HEK293 (cell line): ENCODE measurements around the gene EEF1AKMT4.
A peak's percentile ranks its signal among the peaks of the same experiment; 100 is the strongest.

Source experiments
- CTCF ChIA-PET: fragments of 350-600 bp; formaldehyde crosslinking; extraction: SDS; loops from one replicate; lab custom pipeline; 2021; ENCODE audit warnings: antibody characterized with exemption; lab: Yijun Ruan, JAX
- POLR2A ChIA-PET: fragments of 300-600 bp; formaldehyde crosslinking; extraction: SDS; loops from one replicate; lab custom pipeline; 2020; ENCODE audit warnings: antibody characterized with exemption, inconsistent platforms; lab: Yijun Ruan, JAX
- H3K27ac ChIP-seq: fragments of 200-500 bp; sonication (Bioruptor generic); 2 replicates; pipeline ENCODE4 v1.5.1; 2014; ENCODE audit warnings: low read depth, low read length, control low read depth, inconsistent platforms; ENCODE audit errors: extremely low read depth
- H3K36me3 ChIP-seq, 2 experiments: fragments of 200-500 bp in 1 of 2; sonication (Bioruptor generic) in 1 of 2; 1 replicate in 1 of 2; 2 replicates in 1 of 2; pipeline ENCODE4 v1.5.1; 2014 to 2017; ENCODE audit warnings: inconsistent platforms in 2 of 2, low read length in 2 of 2; ENCODE audit not compliant: control insufficient read depth in 2 of 2, insufficient read depth in 1 of 2
- H3K4me1 ChIP-seq: fragments of 200-500 bp; sonication (Bioruptor generic); 2 replicates; pipeline ENCODE4 v1.5.1; 2014; ENCODE audit warnings: mild to moderate bottlenecking, low read length, inconsistent platforms; ENCODE audit not compliant: control insufficient read depth, insufficient read depth
- H3K4me3 ChIP-seq: 2 replicates; pipeline ENCODE4 v1.5.1; 2011; ENCODE audit warnings: low read depth, mild to moderate bottlenecking, control low read depth, low read length, moderate library complexity
- H3K9me3 ChIP-seq: fragments of 200-500 bp; sonication (Bioruptor generic); 2 replicates; pipeline ENCODE4 v1.5.1; 2014; ENCODE audit warnings: low read depth, low read length, inconsistent platforms; ENCODE audit not compliant: control insufficient read depth, insufficient read depth
- GFI1B ChIP-seq: fragments of 450-650 bp; formaldehyde crosslinking; IDR thresholded peaks from 2 replicates; pipeline ENCODE4 v1.5.1; 2016; ENCODE audit warnings: missing biosample characterization, missing genetic modification characterization
- GLIS1 ChIP-seq: fragments of 450-650 bp; formaldehyde crosslinking; IDR thresholded peaks from 2 replicates; pipeline ENCODE4 v1.5.1; 2016; ENCODE audit warnings: missing biosample characterization, missing genetic modification characterization
- GLIS2 ChIP-seq: fragments of 450-650 bp; formaldehyde crosslinking; IDR thresholded peaks from 2 replicates; pipeline ENCODE4 v1.5.1; 2016; ENCODE audit warnings: missing biosample characterization, missing genetic modification characterization
- RBAK ChIP-seq: fragments of 450-650 bp; formaldehyde crosslinking; IDR thresholded peaks from 2 replicates; pipeline ENCODE4 v1.5.1; 2016; ENCODE audit warnings: missing biosample characterization, missing genetic modification characterization
- ZBTB48 ChIP-seq: fragments of 450-650 bp; formaldehyde crosslinking; IDR thresholded peaks from 2 replicates; pipeline ENCODE4 v1.5.1; 2016; ENCODE audit warnings: missing biosample characterization, missing genetic modification characterization
- ZBTB8A ChIP-seq: fragments of 450-650 bp; formaldehyde crosslinking; IDR thresholded peaks from 2 replicates; pipeline ENCODE4 v1.5.1; 2016; ENCODE audit warnings: missing biosample characterization, missing genetic modification characterization
- ZEB2 ChIP-seq: fragments of 450-650 bp; formaldehyde crosslinking; IDR thresholded peaks from 2 replicates; pipeline ENCODE4 v1.5.1; 2016; ENCODE audit warnings: missing biosample characterization, missing genetic modification characterization
- ZFP41 ChIP-seq: fragments of 450-650 bp; formaldehyde crosslinking; IDR thresholded peaks from 2 replicates; pipeline ENCODE4 v1.5.1; 2016; ENCODE audit warnings: missing biosample characterization, missing genetic modification characterization, borderline replicate concordance
- ZFP69B ChIP-seq: fragments of 450-650 bp; formaldehyde crosslinking; IDR thresholded peaks from 2 replicates; pipeline ENCODE4 v1.5.1; 2016; ENCODE audit warnings: missing biosample characterization, missing genetic modification characterization
- ZNF10 ChIP-seq: fragments of 450-650 bp; formaldehyde crosslinking; IDR thresholded peaks from 2 replicates; pipeline ENCODE4 v1.5.1; 2017; ENCODE audit warnings: missing biosample characterization, missing genetic modification characterization
- ZNF133 ChIP-seq: fragments of 450-650 bp; formaldehyde crosslinking; IDR thresholded peaks from 2 replicates; pipeline ENCODE4 v1.5.1; 2016; ENCODE audit warnings: missing biosample characterization, missing genetic modification characterization
- ZNF214 ChIP-seq: fragments of 450-650 bp; formaldehyde crosslinking; IDR thresholded peaks from 2 replicates; pipeline ENCODE4 v1.5.1; 2017; ENCODE audit warnings: missing biosample characterization, mild to moderate bottlenecking, missing genetic modification characterization, borderline replicate concordance
- ZNF341 ChIP-seq: fragments of 450-650 bp; formaldehyde crosslinking; IDR thresholded peaks from 2 replicates; pipeline ENCODE4; 2016; ENCODE audit warnings: low read depth, missing biosample characterization, missing genetic modification characterization
- ZNF391 ChIP-seq: fragments of 450-650 bp; formaldehyde crosslinking; IDR thresholded peaks from 2 replicates; pipeline ENCODE4 v1.5.1; 2016; ENCODE audit warnings: low read depth, missing biosample characterization, missing genetic modification characterization, borderline replicate concordance
- ZNF530 ChIP-seq: fragments of 450-650 bp; formaldehyde crosslinking; IDR thresholded peaks from 2 replicates; pipeline ENCODE4 v1.5.1; 2016; ENCODE audit warnings: low read depth, missing biosample characterization, missing genetic modification characterization
- ZNF561 ChIP-seq: fragments of 450-650 bp; IDR thresholded peaks from 2 replicates; pipeline ENCODE4 v1.5.1; 2018; ENCODE audit warnings: missing biosample characterization, missing genetic modification characterization, borderline replicate concordance
- ZNF658 ChIP-seq: fragments of 450-650 bp; formaldehyde crosslinking; IDR thresholded peaks from 2 replicates; pipeline ENCODE4; 2016; ENCODE audit warnings: missing biosample characterization, missing genetic modification characterization
- ZNF677 ChIP-seq: fragments of 450-650 bp; IDR thresholded peaks from 2 replicates; pipeline ENCODE4 v1.5.0; 2018; ENCODE audit warnings: missing biosample characterization, mild to moderate bottlenecking, missing genetic modification characterization, moderate library complexity
- ZSCAN16 ChIP-seq: fragments of 450-650 bp; formaldehyde crosslinking; IDR thresholded peaks from 2 replicates; pipeline ENCODE4 v1.5.1; 2016; ENCODE audit warnings: missing biosample characterization, missing genetic modification characterization
- TF ChIP-seq, protein P1 (sequence below): fragments of 450-650 bp; formaldehyde crosslinking; IDR thresholded peaks from 2 replicates; pipeline ENCODE4 v1.5.1; 2016; ENCODE audit warnings: missing biosample characterization, missing genetic modification characterization
- TF ChIP-seq, protein P2 (sequence below): fragments of 450-650 bp; formaldehyde crosslinking; IDR thresholded peaks from 2 replicates; pipeline ENCODE4 v1.5.1; 2016; ENCODE audit warnings: missing biosample characterization, missing genetic modification characterization

EEF1AKMT4 gene

DNA sequence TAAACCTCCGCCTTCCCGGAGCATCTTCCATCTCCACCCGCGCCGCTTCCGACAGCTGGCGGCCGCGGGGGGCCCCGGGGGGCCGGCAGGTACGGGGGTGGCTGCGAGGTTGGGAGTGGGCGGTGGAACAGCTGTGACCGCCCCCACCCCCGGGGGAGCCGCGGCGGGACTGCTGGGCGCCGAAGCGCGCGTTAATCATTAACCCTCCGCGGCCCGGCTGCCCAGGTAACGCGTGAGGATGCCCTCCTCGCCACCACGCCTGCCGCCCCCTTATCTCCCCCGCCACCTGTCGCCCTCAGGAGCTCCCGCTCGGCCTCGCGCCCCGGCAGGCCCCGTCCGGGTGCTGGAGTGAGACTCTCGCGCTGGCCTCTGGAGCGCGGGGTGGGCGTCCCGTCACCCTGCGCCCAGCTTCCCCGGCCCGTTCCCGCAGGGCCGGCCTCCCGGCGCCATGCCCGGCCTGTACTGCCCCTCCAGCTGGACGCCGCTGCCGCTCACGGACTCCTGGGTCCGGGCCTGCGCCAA lies 19.3 kb upstream of the EEF1AKMT4 start (continued):
- TF ChIP-seq ZNF133 (no peak), ZNF530 (tag by site-specific recombination) (no peak), ZNF10 (no peak), ZNF214 (tag by site-specific recombination) (no peak), ZNF561 (no peak), ZBTB48 (tag by site-specific recombination) (no peak), ZFP41 (no peak), ZNF677 (tag by site-specific recombination) (no peak), ZNF341 (tag by site-specific recombination) (peak; percentile 13; the same call in 1 of the 2 replicates), ZEB2 (tag by site-specific recombination) (0 out of 2 replicates have a peak, but pooled peaks have one; percentile 1), ZBTB8A (tag by site-specific recombination) (no peak)
- TF ChIP-seq, protein P1, sequence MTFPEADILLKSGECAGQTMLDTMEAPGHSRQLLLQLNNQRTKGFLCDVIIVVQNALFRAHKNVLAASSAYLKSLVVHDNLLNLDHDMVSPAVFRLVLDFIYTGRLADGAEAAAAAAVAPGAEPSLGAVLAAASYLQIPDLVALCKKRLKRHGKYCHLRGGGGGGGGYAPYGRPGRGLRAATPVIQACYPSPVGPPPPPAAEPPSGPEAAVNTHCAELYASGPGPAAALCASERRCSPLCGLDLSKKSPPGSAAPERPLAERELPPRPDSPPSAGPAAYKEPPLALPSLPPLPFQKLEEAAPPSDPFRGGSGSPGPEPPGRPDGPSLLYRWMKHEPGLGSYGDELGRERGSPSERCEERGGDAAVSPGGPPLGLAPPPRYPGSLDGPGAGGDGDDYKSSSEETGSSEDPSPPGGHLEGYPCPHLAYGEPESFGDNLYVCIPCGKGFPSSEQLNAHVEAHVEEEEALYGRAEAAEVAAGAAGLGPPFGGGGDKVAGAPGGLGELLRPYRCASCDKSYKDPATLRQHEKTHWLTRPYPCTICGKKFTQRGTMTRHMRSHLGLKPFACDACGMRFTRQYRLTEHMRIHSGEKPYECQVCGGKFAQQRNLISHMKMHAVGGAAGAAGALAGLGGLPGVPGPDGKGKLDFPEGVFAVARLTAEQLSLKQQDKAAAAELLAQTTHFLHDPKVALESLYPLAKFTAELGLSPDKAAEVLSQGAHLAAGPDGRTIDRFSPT (tag by site-specific recombination) = no peak

DNA sequence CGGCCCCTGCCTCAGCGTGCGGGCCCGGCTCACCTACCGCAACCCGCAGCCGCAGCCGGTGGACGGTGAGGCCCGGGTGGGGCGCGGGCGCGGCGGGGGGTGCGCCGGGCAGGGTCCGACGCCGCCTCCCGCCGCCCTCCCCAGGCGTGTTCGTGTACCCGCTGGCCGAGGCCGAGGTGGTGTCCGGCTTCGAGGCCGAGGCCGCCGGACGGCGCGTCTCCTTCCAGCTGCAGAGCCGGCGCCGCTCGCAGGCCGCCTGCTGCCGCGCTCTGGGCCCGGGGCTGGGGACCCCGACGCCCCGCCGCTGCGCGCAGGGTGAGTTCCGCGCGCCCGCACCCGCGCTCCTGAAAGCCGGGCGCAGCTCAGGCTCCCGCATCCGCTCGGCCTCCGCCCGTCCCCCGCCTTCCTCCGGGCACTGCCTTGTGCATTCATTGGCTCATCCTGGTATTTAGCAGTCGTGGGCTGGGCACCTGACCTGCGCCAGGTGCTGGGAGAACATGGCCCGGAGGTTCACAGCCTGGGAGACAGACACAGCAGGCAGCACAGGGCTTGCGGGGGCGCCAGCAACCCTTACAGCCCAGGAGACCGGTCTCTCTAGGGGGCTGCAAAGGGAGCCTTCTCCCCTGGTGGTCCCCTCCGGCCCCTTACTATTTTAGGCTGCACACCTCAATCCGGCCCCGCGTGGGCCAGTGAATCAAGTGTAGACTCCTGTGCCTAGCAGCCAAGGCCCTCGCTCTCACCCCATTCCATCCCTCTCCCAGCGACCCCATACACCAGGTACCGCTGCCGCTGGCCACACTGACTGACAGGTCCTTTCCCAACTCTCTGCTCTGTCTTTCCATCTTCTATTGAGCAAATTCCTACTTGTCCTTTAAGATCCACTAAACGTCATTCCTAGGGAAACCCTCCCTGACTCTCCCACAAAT lies 18.6 kb upstream of the EEF1AKMT4 start:
- peak overlapping the region; percentile 70 for H3K4me3 ChIP-seq
- no peaks in the 10 kb centered on the region for H3K9me3 ChIP-seq
- no peaks in the 10 kb centered on the region for H3K4me1 ChIP-seq
- no peaks in the 10 kb centered on the region for H3K36me3 ChIP-seq
- CTCF ChIA-PET = interaction anchor here (0.9 to 1.6 kb wide), 2 partner anchors 19 to 31 kb away, joined by 3 to 5 read pairs; partner anchors contain the start of gene CAMK2N2
- TF ChIP-seq, protein P2, sequence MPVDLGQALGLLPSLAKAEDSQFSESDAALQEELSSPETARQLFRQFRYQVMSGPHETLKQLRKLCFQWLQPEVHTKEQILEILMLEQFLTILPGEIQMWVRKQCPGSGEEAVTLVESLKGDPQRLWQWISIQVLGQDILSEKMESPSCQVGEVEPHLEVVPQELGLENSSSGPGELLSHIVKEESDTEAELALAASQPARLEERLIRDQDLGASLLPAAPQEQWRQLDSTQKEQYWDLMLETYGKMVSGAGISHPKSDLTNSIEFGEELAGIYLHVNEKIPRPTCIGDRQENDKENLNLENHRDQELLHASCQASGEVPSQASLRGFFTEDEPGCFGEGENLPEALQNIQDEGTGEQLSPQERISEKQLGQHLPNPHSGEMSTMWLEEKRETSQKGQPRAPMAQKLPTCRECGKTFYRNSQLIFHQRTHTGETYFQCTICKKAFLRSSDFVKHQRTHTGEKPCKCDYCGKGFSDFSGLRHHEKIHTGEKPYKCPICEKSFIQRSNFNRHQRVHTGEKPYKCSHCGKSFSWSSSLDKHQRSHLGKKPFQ = no peak
- TF ChIP-seq GLIS1 (tag by site-specific recombination) = 0 out of 2 replicates have a peak, but pooled peaks have one; percentile 7
- 0 out of 2 replicates have a peak, but pooled peaks have one; percentile 13 for TF ChIP-seq GLIS2 (tag by site-specific recombination)
- H3K27ac ChIP-seq = no peak overlapping the region
- POLR2A ChIA-PET = interaction anchor here (0.6 kb wide), 1 partner anchor 295 kb away, joined by 3 read pairs; no protein-coding TSS in a partner anchor

DNA sequence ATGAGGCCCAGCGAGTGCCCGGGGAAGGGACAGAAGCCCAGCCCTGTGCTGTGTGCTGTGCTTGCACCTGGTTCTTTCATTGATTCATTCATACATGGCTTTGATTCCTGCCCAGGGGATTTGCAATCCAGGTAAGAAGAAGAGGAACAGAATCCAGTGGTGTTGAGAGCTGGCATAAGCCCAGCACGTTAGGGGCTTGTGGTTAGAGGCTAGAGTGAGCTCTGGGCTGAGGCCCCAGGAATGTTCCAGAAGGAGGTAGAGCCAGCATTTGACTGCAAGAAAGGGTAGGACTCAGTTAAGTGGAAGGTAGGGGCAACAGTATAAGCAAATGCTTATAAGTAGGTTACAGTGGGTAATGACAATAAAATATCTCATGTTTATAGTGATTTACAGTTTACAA lies 17.8 kb upstream of the EEF1AKMT4 start:
- Histone ChIP-seq H3K4me1 (no peaks in the 10 kb centered on the region), H3K9me3 (no peaks in the 10 kb centered on the region), H3K27ac (no peak overlapping the region)
- TF ChIP-seq GFI1B (tag by site-specific recombination) = no peak
- TF ChIP-seq ZNF391 = no peak
- TF ChIP-seq, protein P2 = no peak
- no peak for TF ChIP-seq ZNF677 (tag by site-specific recombination)
- TF ChIP-seq RBAK (tag by site-specific recombination) = no peak
- TF ChIP-seq ZFP69B (tag by site-specific recombination) = no peak
- no peak for TF ChIP-seq ZSCAN16 (tag by site-specific recombination)
- TF ChIP-seq ZNF658 = no peak
- TF ChIP-seq, all 188 proteins: peak for 0
- H3K36me3 ChIP-seq = no peaks in the 10 kb centered on the region
- ChIA-PET POLR2A (no interaction called here), CTCF (no interaction called here)
- no peak overlapping the region for H3K4me3 ChIP-seq
